OCI-LY3 (cell line): ENCODE measurements around the gene PCDHGC5.

Experiments used
- EZH2phosphoT487 ChIP-seq: fragments of 200-600 bp; shearing (Covaris generic); IDR thresholded peaks from 2 replicates; pipeline ENCODE4 v1.6.1; 2018; ENCODE audit warnings: antibody characterized with exemption, mixed run types, low read depth
- TF ChIP-seq, protein P1 (sequence below): fragments of 200-600, 300-600 bp; sonication (generic); IDR thresholded peaks from 2 replicates; pipeline ENCODE4 v1.5.1; 2014; ENCODE audit warnings: antibody characterized with exemption, low read length, low read depth

DNA sequence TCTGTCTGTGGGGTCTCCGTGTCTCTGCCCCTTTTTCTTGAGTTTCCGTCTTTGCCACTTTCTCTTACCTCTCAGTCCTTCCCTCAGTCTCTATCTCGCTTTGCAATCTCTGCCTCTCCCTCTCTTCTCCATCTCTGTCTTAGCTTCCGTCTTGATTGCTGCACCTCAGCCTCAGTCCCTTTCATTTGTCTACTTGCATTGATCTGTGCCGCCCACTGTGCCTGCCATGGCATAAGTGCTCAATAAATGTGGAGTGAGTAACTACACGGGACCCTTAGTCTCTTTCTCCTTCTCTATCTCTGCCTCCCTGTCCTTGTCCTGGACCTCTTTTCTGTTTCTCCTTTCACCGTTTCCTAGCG is 6.6 kb downstream of the PCDHGC5 start:
- TF ChIP-seq, protein P1, sequence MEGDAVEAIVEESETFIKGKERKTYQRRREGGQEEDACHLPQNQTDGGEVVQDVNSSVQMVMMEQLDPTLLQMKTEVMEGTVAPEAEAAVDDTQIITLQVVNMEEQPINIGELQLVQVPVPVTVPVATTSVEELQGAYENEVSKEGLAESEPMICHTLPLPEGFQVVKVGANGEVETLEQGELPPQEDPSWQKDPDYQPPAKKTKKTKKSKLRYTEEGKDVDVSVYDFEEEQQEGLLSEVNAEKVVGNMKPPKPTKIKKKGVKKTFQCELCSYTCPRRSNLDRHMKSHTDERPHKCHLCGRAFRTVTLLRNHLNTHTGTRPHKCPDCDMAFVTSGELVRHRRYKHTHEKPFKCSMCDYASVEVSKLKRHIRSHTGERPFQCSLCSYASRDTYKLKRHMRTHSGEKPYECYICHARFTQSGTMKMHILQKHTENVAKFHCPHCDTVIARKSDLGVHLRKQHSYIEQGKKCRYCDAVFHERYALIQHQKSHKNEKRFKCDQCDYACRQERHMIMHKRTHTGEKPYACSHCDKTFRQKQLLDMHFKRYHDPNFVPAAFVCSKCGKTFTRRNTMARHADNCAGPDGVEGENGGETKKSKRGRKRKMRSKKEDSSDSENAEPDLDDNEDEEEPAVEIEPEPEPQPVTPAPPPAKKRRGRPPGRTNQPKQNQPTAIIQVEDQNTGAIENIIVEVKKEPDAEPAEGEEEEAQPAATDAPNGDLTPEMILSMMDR = no peak
- TF ChIP-seq EZH2phosphoT487 = no peak
